K562 (cell line): ENCODE data around the gene PHF24. TPM values are rescaled to one million over a fixed set of nuclear protein-coding genes. Genes with fewer than 3 reads are reported as not detected.

Source experiments
- ATAC-seq: fragments of 200-7000 bp; cut with Tn5 transposase; 3 replicates; pipeline ENCODE4 v1.9.1; 2020; ENCODE audit warnings: moderate library complexity
- BruUV-seq: library from RNA; stranded (reverse); fragments of 400-500 nt; replicated peaks from 2 replicates; lab custom pipeline; 2021; lab: Mats Ljungman, UMichigan
- CTCF ChIA-PET: fragments of 300-600 bp; formaldehyde crosslinking; extraction: SDS; loops from one replicate; lab custom pipeline; 2021; ENCODE audit warnings: low intra/inter-chr PET ratio; lab: Yijun Ruan, JAX
- POLR2A ChIA-PET: fragments of 300-600, 350-650 bp; sonication (Branson Sonifier 250); formaldehyde crosslinking; extraction: SDS; loops from one replicate; lab custom pipeline; 2021; ENCODE audit warnings: antibody characterized with exemption, inconsistent platforms; lab: Yijun Ruan, JAX
- DNase-seq, 4 experiments: peaks; one replicate each; pipeline versions ENCODE4 v3.0.0 to v3.0.0-alpha.2; 2011 to 2018; ENCODE audit warnings: low spot score in 3 of 4, mixed read lengths in 3 of 4; ENCODE audit errors: extremely low read depth in 1 of 4
- FAIRE-seq: peaks from 2 replicates; lab custom pipeline; 2011; peaks lifted over from hg19 to GRCh38; lab: Jason Lieb, UNC
- H2AFZ ChIP-seq: 2 replicates; pipeline ENCODE4 v1.6.0; 2011; ENCODE audit warnings: low read depth, low read length, control low read depth, inconsistent platforms
- H3K27ac ChIP-seq: fragments of 200-600 bp; 3 replicates; pipeline ENCODE4 v1.8.0; 2011; ENCODE audit warnings: low read depth, mild to moderate bottlenecking, control low read depth, inconsistent platforms, low read length, moderate library complexity, mixed read lengths; ENCODE audit errors: extremely low read depth
- H3K27me3 ChIP-seq, 2 experiments: fragments of 300-600 bp in 1 of 2; 2 replicates in 1 of 2; 3 replicates in 1 of 2; pipeline versions ENCODE4 v1.6.0 to v1.8.0; 2011; ENCODE audit warnings: inconsistent platforms in 2 of 2, low read length in 2 of 2, mild to moderate bottlenecking in 1 of 2, mixed read lengths in 1 of 2, moderate library complexity in 1 of 2; ENCODE audit not compliant: control insufficient read depth in 2 of 2, insufficient read depth in 2 of 2
- H3K36me3 ChIP-seq: fragments of 300-600 bp; 3 replicates; pipeline ENCODE4 v1.8.0; 2011; ENCODE audit warnings: mild to moderate bottlenecking, low read length, inconsistent platforms; ENCODE audit not compliant: control insufficient read depth, insufficient read depth
- H3K4me1 ChIP-seq, 2 experiments: fragments of 200-600 bp in 1 of 2; replicated peaks in 1 of 2; 2 replicates in 1 of 2; 3 replicates in 1 of 2; pipeline versions ENCODE4 v1.5.1 to v1.8.0; 2011; ENCODE audit warnings: inconsistent platforms in 2 of 2, low read length in 2 of 2, mild to moderate bottlenecking in 1 of 2, mixed read lengths in 1 of 2, moderate library complexity in 1 of 2; ENCODE audit not compliant: control insufficient read depth in 2 of 2, insufficient read depth in 2 of 2
- H3K4me2 ChIP-seq: 2 replicates; pipeline ENCODE4 v1.6.1; 2011; ENCODE audit warnings: low read length, control low read depth, inconsistent platforms, mixed read lengths; ENCODE audit not compliant: insufficient read depth
- H3K4me3 ChIP-seq: fragments of 200-600 bp; sonication (generic), shearing (Covaris generic); 2 replicates; pipeline ENCODE4 v1.5.1; 2016; ENCODE audit warnings: control low read depth, inconsistent platforms
- H3K79me2 ChIP-seq: fragments of 200-600 bp; 3 replicates; pipeline ENCODE4 v1.8.0; 2011; ENCODE audit warnings: low read length, inconsistent platforms; ENCODE audit not compliant: control insufficient read depth, insufficient read depth
- H3K9ac ChIP-seq, 2 experiments: 2 replicates each; pipeline versions ENCODE4 v1.6.0 to v1.6.1; 2011; ENCODE audit warnings: low read depth in 2 of 2, low read length in 2 of 2, control low read depth in 1 of 2, inconsistent platforms in 1 of 2, mild to moderate bottlenecking in 1 of 2, mixed read lengths in 1 of 2; ENCODE audit not compliant: insufficient read depth in 1 of 2
- H3K9me1 ChIP-seq: one replicate; pipeline ENCODE4 v1.6.0; 2011; ENCODE audit warnings: inconsistent platforms, mild to moderate bottlenecking, low read length, moderate library complexity; ENCODE audit not compliant: control insufficient read depth, insufficient read depth
- H3K9me3 ChIP-seq: replicated peaks from 2 replicates; pipeline ENCODE4 v1.5.1; 2011; ENCODE audit warnings: low read depth, low read length, inconsistent platforms; ENCODE audit not compliant: control insufficient read depth, insufficient read depth
- H4K20me1 ChIP-seq: replicated peaks from 2 replicates; pipeline ENCODE4 v1.6.1; 2011; ENCODE audit warnings: low read length, inconsistent platforms, mixed read lengths; ENCODE audit not compliant: control insufficient read depth, insufficient read depth
- ASH1L ChIP-seq: fragments of 450-650 bp; IDR thresholded peaks from 2 replicates; pipeline ENCODE4 v1.6.1; 2018; ENCODE audit warnings: borderline replicate concordance, mild to moderate bottlenecking, low read depth; ENCODE audit not compliant: partially characterized antibody
- CHD2 ChIP-seq: IDR thresholded peaks from 2 replicates; pipeline ENCODE4 v1.6.1; 2011; ENCODE audit warnings: low read depth, low read length
- EGR1 ChIP-seq: fragments of 450-650 bp; conservative IDR thresholded peaks from 2 replicates; pipeline ENCODE4 v1.6.1; 2017; ENCODE audit warnings: mild to moderate bottlenecking
- HNRNPLL ChIP-seq: fragments of 200-400 bp; formaldehyde crosslinking; IDR thresholded peaks from 2 replicates; pipeline ENCODE4 v1.6.1; 2017; ENCODE audit warnings: low read length, low read depth, mild to moderate bottlenecking; ENCODE audit not compliant: poor library complexity, severe bottlenecking
- MIER1 ChIP-seq: fragments of 450-650 bp; IDR thresholded peaks from 2 replicates; pipeline ENCODE4 v1.6.1; 2016; ENCODE audit warnings: antibody characterized with exemption, mild to moderate bottlenecking, low read depth
- MTA3 ChIP-seq: fragments of 450-650 bp; formaldehyde crosslinking; IDR thresholded peaks from 2 replicates; pipeline ENCODE4 v1.6.1; 2017; ENCODE audit warnings: mild to moderate bottlenecking, borderline replicate concordance
- MYC ChIP-seq, 2 experiments: fragments of 250-450 bp in 1 of 2; sonication (Bioruptor Pico) in 1 of 2; IDR thresholded peaks; 2 replicates each; pipeline versions ENCODE4 v1.5.1 to v1.6.1; 2012 to 2021; ENCODE audit warnings: low read depth in 2 of 2, borderline replicate concordance in 1 of 2, improper control_type of control experiment in 1 of 2, low read length in 1 of 2, mild to moderate bottlenecking in 1 of 2, moderate library complexity in 1 of 2
- NCOA2 ChIP-seq, 2 experiments: fragments of 450-650 bp; IDR thresholded peaks; 2 replicates each; pipeline ENCODE4 v1.6.1; 2018; ENCODE audit warnings: mild to moderate bottlenecking in 2 of 2, moderate library complexity in 1 of 2; ENCODE audit not compliant: partially characterized antibody in 2 of 2
- NFATC3 ChIP-seq: fragments of 450-650 bp; IDR thresholded peaks from 2 replicates; pipeline ENCODE4 v1.6.1; 2017; ENCODE audit warnings: mild to moderate bottlenecking
- SP2 ChIP-seq: IDR thresholded peaks from 2 replicates; pipeline ENCODE4 v1.6.1; 2011; ENCODE audit warnings: mild to moderate bottlenecking, low read depth, low read length, moderate library complexity; ENCODE audit not compliant: poor library complexity, severe bottlenecking; ENCODE audit errors: extremely low read depth
- TRIM28 ChIP-seq: fragments of 450-650 bp; IDR thresholded peaks from 2 replicates; pipeline ENCODE4 v1.6.1; 2017
- ZEB2 ChIP-seq: fragments of 450-650 bp; IDR thresholded peaks from 2 replicates; pipeline ENCODE4 v1.6.1; 2016
- whole genome bisulfite sequencing: fragments of 100-300 bp; shearing (Covaris generic); methylation state at CpG from one replicate; pipeline ENCODE4 v1.1.6; 2016; ENCODE audit warnings: low coverage, mixed read lengths; ENCODE audit not compliant: insufficient coverage; ENCODE audit errors: missing lambda C conversion rate; 5-methylcytosine and 5-hydroxymethylcytosine counted together
- in situ Hi-C: fragments of 300-500 bp; cut with MboI; formaldehyde crosslinking; loops from 4 replicates; pipeline ENCODE4 v1.15.0; 2018; ENCODE audit warnings: inconsistent platforms, mixed read lengths
- intact Hi-C: fragments of 100-400 bp; cut with micrococcal nuclease; formaldehyde crosslinking; loops from 2 replicates; pipeline ENCODE4 v1.14.2; 2022
- polyA plus RNA-seq, 8 experiments: library from polyadenylated mRNA; depleted of rRNA in 4 of 8; stranded (reverse) in 5 of 8; unstranded in 3 of 8; fragments of >200 nt; fragmentation: Nextera tagmentation in 2 of 8; fragmentation: Illumina TruSeq in 1 of 8; extraction: Ambion mirVana in 2 of 8; extraction: Trizol in 1 of 8; gene quantifications; 2 replicates each; pipeline versions ENCODE4 v1.2.1 to v1.2.3, GENCODE V29; 2011 to 2014; ENCODE audit warnings: inconsistent platforms in 1 of 8, missing spikeins in 1 of 8
- total RNA-seq, 7 experiments: library from RNA; depleted of rRNA in 6 of 7; stranded (reverse); fragments of >200 nt in 6 of 7; fragmentation: Illumina TruSeq in 2 of 7; extraction: Trizol in 2 of 7; gene quantifications; 2 replicates each; pipeline versions ENCODE4 v1.2.1 to v1.2.3, GENCODE V29; 2011 to 2021; ENCODE audit warnings: low replicate concordance in 1 of 7
- TF ChIP-seq, protein P1 (sequence below): fragments of 250-450 bp; sonication (Bioruptor Pico); IDR thresholded peaks from 2 replicates; pipeline ENCODE4 v1.5.0; 2020; ENCODE audit warnings: mild to moderate bottlenecking, borderline replicate concordance
- TF ChIP-seq, protein P2 (sequence below), 2 experiments: IDR thresholded peaks; 2 replicates each; pipeline ENCODE4 v1.6.1; 2011; ENCODE audit warnings: borderline replicate concordance in 1 of 2, control low read depth in 1 of 2, low read depth in 1 of 2, low read length in 1 of 2, mild to moderate bottlenecking in 1 of 2, mixed read lengths in 1 of 2, moderate library complexity in 1 of 2; ENCODE audit not compliant: insufficient read depth in 1 of 2, insufficient read length in 1 of 2, poor library complexity in 1 of 2, severe bottlenecking in 1 of 2; ENCODE audit errors: extremely low read depth in 1 of 2
- TF ChIP-seq, protein P3 (sequence below): sonication (generic); formaldehyde crosslinking; IDR thresholded peaks from 2 replicates; pipeline ENCODE4 v1.8.0; 2022; ENCODE audit warnings: missing genetic modification reagents, mild to moderate bottlenecking, moderate library complexity, borderline replicate concordance

The PHF24 gene
- total and polyA plus RNA-seq, 9 of the 15 experiments (the other 6 are each of a cell fraction or from before 2014, with no cell fraction given), result 0.01 TPM; not detected in 7

DNA sequence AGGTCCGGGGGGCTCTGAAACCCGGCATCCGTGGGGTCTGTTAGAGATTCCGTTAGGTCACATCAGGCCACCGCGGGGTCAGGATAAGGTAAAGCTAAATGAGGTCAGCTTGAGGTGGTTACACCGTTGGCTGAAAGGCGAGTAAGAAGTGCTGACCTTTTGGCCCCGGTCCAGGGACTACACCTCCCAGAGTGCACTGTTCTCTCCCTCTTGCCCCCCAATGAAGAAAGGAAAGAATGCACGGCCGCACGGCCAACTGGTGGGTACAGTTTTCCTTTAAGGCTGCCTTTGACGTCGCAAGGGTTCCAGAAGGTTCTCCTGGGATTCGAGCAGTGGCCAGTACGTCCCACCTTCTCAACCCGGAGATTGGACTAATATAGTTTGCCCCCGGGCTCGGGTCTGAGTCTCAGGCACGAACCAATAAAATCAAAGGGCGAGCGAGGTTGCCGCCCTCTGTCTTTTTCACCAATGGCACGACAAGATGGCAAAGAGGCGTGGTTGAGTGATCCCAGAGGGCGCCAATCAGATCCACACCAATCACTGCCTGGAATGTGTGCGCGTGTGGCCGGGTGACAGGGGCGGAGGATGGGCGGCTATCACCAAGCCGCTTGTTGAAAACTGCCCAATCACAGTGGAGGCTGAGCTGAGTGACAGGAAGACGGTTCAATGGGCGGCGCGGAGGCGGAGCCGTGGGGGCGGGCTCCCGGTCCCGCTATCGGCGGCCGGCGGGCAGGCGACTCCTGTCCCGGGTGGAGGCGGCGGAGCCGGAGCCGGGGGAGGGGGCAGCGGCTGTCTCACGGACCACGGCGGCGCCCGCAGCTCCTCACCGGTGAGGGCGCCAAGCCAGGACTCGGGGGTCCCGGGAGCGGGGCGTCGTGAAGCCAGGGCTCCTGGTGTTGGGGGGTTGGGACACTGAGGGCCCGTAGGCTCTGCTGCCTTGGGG is 31.2 kb downstream of the PHF24 start, which contains the start of gene DNAJB5:
Gene DNAJB5, plus strand, starts transcription at position 743 of the 943 bp plus-strand sequence. CDS start 886 bp downstream, outside the sequence.
- ChIA-PET CTCF (no interaction called here), POLR2A (interaction anchor here (0.5 to 0.6 kb wide), 2 partner anchors 38 to 88 kb away, joined by 3 read pairs; no protein-coding TSS in a partner anchor)
- in situ Hi-C loops, result no loop called here
- Histone ChIP-seq H3K9me1 (peaks cover 4% of the 10 kb centered on the region), H3K27me3 (no peaks in the 10 kb centered on the region), H3K4me3 (peak within 1 kb of the TSS; percentile 56), H4K20me1 (no peaks in the 10 kb centered on the region), H3K9me3 (no peaks in the 10 kb centered on the region), H3K27ac (peak within 1 kb of the TSS; percentile 64), H3K4me1 (peaks cover 32 to 44% of the 10 kb centered on the region in 2 experiments), H3K4me2 (peak within 1 kb of the TSS; percentile 78), H3K9ac (peak within 1 kb of the TSS; percentile 42 to 85; a peak in 3 of 4 replicates), H2AFZ (peak within 1 kb of the TSS; percentile 92), H3K36me3 (no peaks in the 10 kb centered on the region), H3K79me2 (no peaks in the 10 kb centered on the region; the same call in 2 of the 3 replicates)
- DNase-seq, result peak; percentile 96 to 97 (median 96)
- FAIRE-seq, result peak; percentile 99
- WGBS, result 1% methylated on average over 30 of the region's 65 CpGs
- intact Hi-C loops, result no loop called here
- ATAC-seq, result peak; percentile 97
- BruUV-seq, result no TSS peak
- peak; percentile 79 for TF ChIP-seq SP2
- peak; percentile 77 for TF ChIP-seq EGR1
- TF ChIP-seq, protein P1, sequence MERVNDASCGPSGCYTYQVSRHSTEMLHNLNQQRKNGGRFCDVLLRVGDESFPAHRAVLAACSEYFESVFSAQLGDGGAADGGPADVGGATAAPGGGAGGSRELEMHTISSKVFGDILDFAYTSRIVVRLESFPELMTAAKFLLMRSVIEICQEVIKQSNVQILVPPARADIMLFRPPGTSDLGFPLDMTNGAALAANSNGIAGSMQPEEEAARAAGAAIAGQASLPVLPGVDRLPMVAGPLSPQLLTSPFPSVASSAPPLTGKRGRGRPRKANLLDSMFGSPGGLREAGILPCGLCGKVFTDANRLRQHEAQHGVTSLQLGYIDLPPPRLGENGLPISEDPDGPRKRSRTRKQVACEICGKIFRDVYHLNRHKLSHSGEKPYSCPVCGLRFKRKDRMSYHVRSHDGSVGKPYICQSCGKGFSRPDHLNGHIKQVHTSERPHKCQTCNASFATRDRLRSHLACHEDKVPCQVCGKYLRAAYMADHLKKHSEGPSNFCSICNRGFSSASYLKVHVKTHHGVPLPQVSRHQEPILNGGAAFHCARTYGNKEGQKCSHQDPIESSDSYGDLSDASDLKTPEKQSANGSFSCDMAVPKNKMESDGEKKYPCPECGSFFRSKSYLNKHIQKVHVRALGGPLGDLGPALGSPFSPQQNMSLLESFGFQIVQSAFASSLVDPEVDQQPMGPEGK (CRISPR knock-in tag), result peak; percentile 69; the same call in 1 of the 2 replicates
- TF ChIP-seq, protein P2, sequence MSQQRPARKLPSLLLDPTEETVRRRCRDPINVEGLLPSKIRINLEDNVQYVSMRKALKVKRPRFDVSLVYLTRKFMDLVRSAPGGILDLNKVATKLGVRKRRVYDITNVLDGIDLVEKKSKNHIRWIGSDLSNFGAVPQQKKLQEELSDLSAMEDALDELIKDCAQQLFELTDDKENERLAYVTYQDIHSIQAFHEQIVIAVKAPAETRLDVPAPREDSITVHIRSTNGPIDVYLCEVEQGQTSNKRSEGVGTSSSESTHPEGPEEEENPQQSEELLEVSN (IDR thresholded peaks at IDR 0.05; ENCODE audit: borderline replicate concordance in 1 of 2, extremely low read depth in 1 of 2, insufficient read depth in 1 of 2, insufficient read length in 1 of 2, low read depth in 1 of 2, low read length in 1 of 2, poor library complexity in 1 of 2, severe bottlenecking in 1 of 2), result peak in 1 of 2 experiments; percentile 45
- TF ChIP-seq MTA3, result peak; percentile 64; the same call in 1 of the 2 replicates
- TF ChIP-seq NFATC3, result no peak
- TF ChIP-seq MIER1, result no peak
- TF ChIP-seq, protein P3, sequence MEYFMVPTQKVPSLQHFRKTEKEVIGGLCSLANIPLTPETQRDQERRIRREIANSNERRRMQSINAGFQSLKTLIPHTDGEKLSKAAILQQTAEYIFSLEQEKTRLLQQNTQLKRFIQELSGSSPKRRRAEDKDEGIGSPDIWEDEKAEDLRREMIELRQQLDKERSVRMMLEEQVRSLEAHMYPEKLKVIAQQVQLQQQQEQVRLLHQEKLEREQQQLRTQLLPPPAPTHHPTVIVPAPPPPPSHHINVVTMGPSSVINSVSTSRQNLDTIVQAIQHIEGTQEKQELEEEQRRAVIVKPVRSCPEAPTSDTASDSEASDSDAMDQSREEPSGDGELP (CRISPR knock-in tag), result peak; percentile 68; the same call in 1 of the 2 replicates
- 0 out of 2 replicates have a peak, but pooled peaks have one; percentile 28 for TF ChIP-seq MYC (IDR thresholded peaks at IDR 0.05; ENCODE audit: low read depth, low read length)
- no peak for TF ChIP-seq MYC (CRISPR knock-in tag; IDR thresholded peaks at IDR 0.05; ENCODE audit: borderline replicate concordance, low read depth)
- peak; percentile 83 for TF ChIP-seq CHD2
- peak; percentile 64 for TF ChIP-seq HNRNPLL
- no peak for TF ChIP-seq NCOA2 (IDR thresholded peaks at IDR 0.05; ENCODE audit: partially characterized antibody in 2 of 2)
- TF ChIP-seq TRIM28, result no peak
- peak; percentile 92 for TF ChIP-seq ASH1L
- TF ChIP-seq ZEB2, result no peak
